ENCODE results near the gene TBC1D9B.
A peak's percentile ranks its signal among the peaks of the same experiment; 100 is the strongest.

TBC1D9B gene

GRCh38 chr5:179907556-179908324 is at the start of gene TBC1D9B:
TSS of gene TBC1D9B (minus strand) at chr5:179907897. CDS start at chr5:179907821, 76 bp downstream.
- in situ Hi-C loops (cut with HindIII; ENCODE audit: low sequenced_read_pairs), result no loop called here

GRCh38 chr5:179955630-179956029 is 47.9 kb upstream of the TBC1D9B start:
- no peak overlapping the region for H3K4me3 ChIP-seq (ENCODE audit: low read depth, low read length)
- no peak for TF ChIP-seq CTCF (IDR thresholded peaks at IDR 0.05; ENCODE audit: low read depth, low read length, missing control alignments)
- DNase-seq (ENCODE audit: low read depth), result no peak
- in situ Hi-C loops (cut with HindIII; ENCODE audit: low sequenced_read_pairs), result no loop called here

More at GRCh38 chr5:179907556-179908324, at the start of gene TBC1D9B:
- TF ChIP-seq CTCF (IDR thresholded peaks at IDR 0.05; ENCODE audit: low read depth, low read length, missing control alignments), result peak; percentile 4
- H3K4me3 ChIP-seq (ENCODE audit: low read depth, low read length), result peak within 1 kb of the TSS; percentile 65
- no peak for DNase-seq (ENCODE audit: low read depth)

GRCh38 chr5:179955062-179955461 is 47.4 kb upstream of the TBC1D9B start:
- no peak for DNase-seq (ENCODE audit: low read depth)
- H3K4me3 ChIP-seq (ENCODE audit: low read depth, low read length), result no peak overlapping the region
- TF ChIP-seq CTCF (IDR thresholded peaks at IDR 0.05; ENCODE audit: low read depth, low read length, missing control alignments), result no peak
- in situ Hi-C loops (cut with HindIII; ENCODE audit: low sequenced_read_pairs), result no loop called here

- no peak overlapping the region for H3K4me3 ChIP-seq (ENCODE audit: low read depth, low read length)
- no peak for DNase-seq (ENCODE audit: low read depth)
- in situ Hi-C loops (cut with HindIII; ENCODE audit: low sequenced_read_pairs), result no loop called here
- no peak for TF ChIP-seq CTCF (IDR thresholded peaks at IDR 0.05; ENCODE audit: low read depth, low read length, missing control alignments)
These were observed 46.7 kb upstream of the TBC1D9B start for GRCh38 chr5:179954434-179954833.

- DNase-seq (ENCODE audit: low read depth), result no peak
- no peak for TF ChIP-seq CTCF (IDR thresholded peaks at IDR 0.05; ENCODE audit: low read depth, low read length, missing control alignments)
- H3K4me3 ChIP-seq (ENCODE audit: low read depth, low read length), result no peak overlapping the region
- in situ Hi-C loops (cut with HindIII; ENCODE audit: low sequenced_read_pairs), result no loop called here
These were observed 46.3 kb upstream of the TBC1D9B start for GRCh38 chr5:179953987-179954386.

GRCh38 chr5:179936976-179937681 is 29.4 kb upstream of the TBC1D9B start:
- DNase-seq (ENCODE audit: low read depth), result no peak
- H3K4me3 ChIP-seq (ENCODE audit: low read depth, low read length), result no peak overlapping the region
- no peak for TF ChIP-seq CTCF (IDR thresholded peaks at IDR 0.05; ENCODE audit: low read depth, low read length, missing control alignments)
- in situ Hi-C loops (cut with HindIII; ENCODE audit: low sequenced_read_pairs), result no loop called here

Measured in astrocyte of the cerebellum (primary cell).